IPS DF 6.9 (cell line): ENCODE data around the gene KCNH4.

Source experiments
- DNase-seq: peaks from one replicate; pipeline ENCODE4 v3.0.0-alpha.2; 2013; ENCODE audit warnings: low read depth, low spot score
- H3K27ac ChIP-seq: one replicate; pipeline ENCODE4 v1.5.1; 2013; ENCODE audit warnings: low read length, control low read depth
- H3K27me3 ChIP-seq: 2 replicates; pipeline ENCODE4 v1.6.1; 2013; ENCODE audit warnings: mild to moderate bottlenecking, low read length; ENCODE audit not compliant: control insufficient read depth, insufficient read depth
- H3K36me3 ChIP-seq: 2 replicates; pipeline ENCODE4 v1.6.1; 2013; ENCODE audit warnings: low read length; ENCODE audit not compliant: control insufficient read depth, insufficient read depth
- H3K4me1 ChIP-seq: 2 replicates; pipeline ENCODE4 v1.6.1; 2013; ENCODE audit warnings: low read length; ENCODE audit not compliant: control insufficient read depth, insufficient read depth
- H3K4me3 ChIP-seq: 2 replicates; pipeline ENCODE4 v1.5.1; 2013; ENCODE audit warnings: mild to moderate bottlenecking, low read length
- H3K9me3 ChIP-seq: 2 replicates; pipeline ENCODE4 v1.6.1; 2013; ENCODE audit warnings: low read length, inconsistent platforms; ENCODE audit not compliant: control insufficient read depth, insufficient read depth
- WGBS: extraction: QIAGEN DNeasy Blood & Tissue Kit; methylation state at CpG from one replicate; pipeline ENCODE4 v1.1.7; 2013; ENCODE audit warnings: mixed read lengths, missing lambda C conversion rate; ENCODE audit not compliant: insufficient read length, insufficient coverage; 5-methylcytosine and 5-hydroxymethylcytosine counted together

Gene KCNH4

DNA sequence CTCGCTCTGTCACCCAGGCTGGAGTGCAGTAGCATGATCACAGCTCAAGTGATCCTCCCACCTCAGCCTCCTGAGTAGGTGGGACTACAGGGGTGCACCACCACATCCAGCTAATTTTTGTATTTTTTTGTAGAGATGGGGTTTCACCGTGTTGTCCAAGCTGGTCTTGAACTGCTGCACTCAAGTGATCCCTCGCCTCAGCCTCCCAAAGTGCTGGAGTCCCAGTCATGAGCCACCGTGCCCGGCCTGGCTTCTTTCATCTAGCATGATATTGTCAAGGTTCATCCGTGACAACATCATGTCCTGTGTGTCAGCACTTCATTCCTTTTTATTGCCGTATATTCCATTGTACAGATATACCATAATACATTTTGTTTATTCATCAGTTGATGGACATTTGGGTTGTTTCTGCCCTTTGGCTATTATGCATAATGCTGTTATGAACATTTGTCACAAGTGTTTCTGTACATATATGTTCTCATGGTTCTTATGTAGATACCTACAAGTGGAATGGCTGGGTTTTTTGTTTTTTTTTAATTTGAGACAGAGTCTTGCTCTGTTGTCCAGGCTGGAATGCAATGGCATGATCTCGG lies 16.7 kb upstream of the KCNH4 start:
- H3K27me3 ChIP-seq, result no peaks in the 10 kb centered on the region
- H3K4me3 ChIP-seq, result no peak overlapping the region
- H3K27ac ChIP-seq, result no peak overlapping the region
- DNase-seq, result no peak
- H3K9me3 ChIP-seq, result no peaks in the 10 kb centered on the region
- no peaks in the 10 kb centered on the region for H3K36me3 ChIP-seq
- WGBS, result no CpG with 5 or more reads among the region's 8 CpGs
- H3K4me1 ChIP-seq, result peaks cover 1% of the 10 kb centered on the region; the same call in 1 of the 2 replicates

DNA sequence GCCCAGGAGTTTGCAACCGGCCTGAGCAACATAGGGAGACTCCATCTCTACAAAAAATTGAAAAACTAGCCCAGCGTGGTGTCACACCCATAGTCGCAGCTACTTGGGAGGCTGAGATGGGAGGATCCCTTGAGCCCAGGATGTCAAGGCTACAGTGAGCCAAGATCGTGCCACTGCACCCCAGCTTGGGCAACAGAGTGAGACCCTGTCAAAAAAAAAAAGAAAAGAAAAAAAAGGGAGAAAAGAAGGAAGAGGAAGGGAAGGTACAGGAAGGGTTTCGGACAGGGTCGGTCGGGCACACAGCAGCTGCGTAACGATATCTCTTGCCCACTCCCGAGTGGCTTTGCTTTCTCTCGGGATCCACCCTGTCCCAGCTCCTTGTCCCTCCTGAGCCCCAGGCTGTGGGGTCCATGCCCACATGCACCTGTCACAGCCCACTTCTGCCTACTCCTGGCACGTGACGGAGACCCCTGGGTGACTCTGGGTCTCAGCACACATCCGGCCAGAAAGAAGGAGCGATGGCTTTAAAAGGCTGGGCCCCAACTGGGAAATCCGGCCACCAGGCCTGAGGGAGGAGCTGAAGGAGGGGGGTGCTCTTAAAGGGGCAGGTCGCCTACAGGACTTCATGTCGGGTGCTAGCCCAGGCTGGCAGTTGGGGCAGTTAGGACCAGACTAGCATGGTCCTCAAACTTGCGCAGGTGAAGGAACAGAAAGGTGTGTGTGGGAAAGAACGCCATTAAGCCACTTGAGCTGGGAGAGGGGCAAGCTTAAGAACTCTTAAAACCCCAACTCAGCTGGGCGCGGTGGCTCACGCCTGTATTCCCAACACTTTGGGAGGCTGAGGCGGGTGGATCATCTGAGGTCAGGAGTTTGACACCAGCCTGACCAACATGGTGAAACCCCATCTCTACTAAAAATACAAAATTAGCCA lies 13.3 kb upstream of the KCNH4 start, which contains the start of gene GHDC:
GHDC (minus strand) TSS at position 526 of the 931 bp plus-strand sequence. CDS start 913 bp downstream, outside the sequence.
- Histone ChIP-seq H3K4me1 (peaks cover 1% of the 10 kb centered on the region; the same call in 1 of the 2 replicates), H3K4me3 (peak within 1 kb of the TSS; percentile 26; the same call in 1 of the 2 replicates), H3K36me3 (no peaks in the 10 kb centered on the region), H3K27me3 (no peaks in the 10 kb centered on the region), H3K9me3 (no peaks in the 10 kb centered on the region), H3K27ac (no peak within 1 kb of the TSS)
- DNase-seq, result no peak
- WGBS, result no CpG with 5 or more reads among the region's 24 CpGs

DNA sequence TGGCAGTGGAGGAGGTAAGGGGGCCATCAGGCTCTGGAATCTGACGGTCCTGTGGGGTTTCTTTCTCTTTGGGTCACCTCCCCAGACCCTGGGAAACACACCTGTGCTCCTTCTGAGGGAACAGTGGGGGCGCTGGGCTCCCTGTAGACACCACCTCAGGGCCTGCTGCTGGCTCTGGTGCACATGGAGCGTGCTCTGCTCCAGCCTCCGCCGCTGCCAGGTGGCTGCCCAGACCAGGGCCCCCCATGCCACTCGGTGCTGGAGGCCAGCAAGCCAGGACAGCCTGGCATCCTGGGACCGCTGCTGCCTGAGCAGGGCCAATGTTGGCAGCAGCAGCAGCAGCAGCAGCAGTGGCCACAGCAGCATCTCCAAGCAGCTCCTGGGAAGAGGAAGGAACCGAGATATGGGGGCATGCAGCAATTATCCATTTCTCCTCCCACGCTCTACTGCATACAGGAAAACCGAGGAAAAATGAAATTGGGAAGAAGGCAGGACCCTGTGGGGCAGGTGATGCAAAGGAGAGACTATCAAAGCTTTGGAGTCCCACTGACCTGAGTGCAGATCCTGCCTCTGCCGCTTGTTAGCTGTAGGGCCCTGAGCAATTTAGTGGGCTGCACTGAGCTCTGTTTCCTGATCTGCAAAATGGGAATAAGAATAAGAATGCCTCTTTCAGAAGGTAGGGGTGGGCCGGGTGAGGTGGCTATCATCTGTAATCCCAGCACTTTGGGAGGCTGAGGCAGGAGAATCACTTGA lies 12.4 kb upstream of the KCNH4 start:
- no peak overlapping the region for H3K27ac ChIP-seq
- H3K4me1 ChIP-seq, result peaks cover 1% of the 10 kb centered on the region; the same call in 1 of the 2 replicates
- H3K27me3 ChIP-seq, result no peaks in the 10 kb centered on the region
- no CpG with 5 or more reads among the region's 12 CpGs for WGBS
- H3K4me3 ChIP-seq, result no peak overlapping the region
- no peaks in the 10 kb centered on the region for H3K9me3 ChIP-seq
- H3K36me3 ChIP-seq, result no peaks in the 10 kb centered on the region
- no peak for DNase-seq

DNA sequence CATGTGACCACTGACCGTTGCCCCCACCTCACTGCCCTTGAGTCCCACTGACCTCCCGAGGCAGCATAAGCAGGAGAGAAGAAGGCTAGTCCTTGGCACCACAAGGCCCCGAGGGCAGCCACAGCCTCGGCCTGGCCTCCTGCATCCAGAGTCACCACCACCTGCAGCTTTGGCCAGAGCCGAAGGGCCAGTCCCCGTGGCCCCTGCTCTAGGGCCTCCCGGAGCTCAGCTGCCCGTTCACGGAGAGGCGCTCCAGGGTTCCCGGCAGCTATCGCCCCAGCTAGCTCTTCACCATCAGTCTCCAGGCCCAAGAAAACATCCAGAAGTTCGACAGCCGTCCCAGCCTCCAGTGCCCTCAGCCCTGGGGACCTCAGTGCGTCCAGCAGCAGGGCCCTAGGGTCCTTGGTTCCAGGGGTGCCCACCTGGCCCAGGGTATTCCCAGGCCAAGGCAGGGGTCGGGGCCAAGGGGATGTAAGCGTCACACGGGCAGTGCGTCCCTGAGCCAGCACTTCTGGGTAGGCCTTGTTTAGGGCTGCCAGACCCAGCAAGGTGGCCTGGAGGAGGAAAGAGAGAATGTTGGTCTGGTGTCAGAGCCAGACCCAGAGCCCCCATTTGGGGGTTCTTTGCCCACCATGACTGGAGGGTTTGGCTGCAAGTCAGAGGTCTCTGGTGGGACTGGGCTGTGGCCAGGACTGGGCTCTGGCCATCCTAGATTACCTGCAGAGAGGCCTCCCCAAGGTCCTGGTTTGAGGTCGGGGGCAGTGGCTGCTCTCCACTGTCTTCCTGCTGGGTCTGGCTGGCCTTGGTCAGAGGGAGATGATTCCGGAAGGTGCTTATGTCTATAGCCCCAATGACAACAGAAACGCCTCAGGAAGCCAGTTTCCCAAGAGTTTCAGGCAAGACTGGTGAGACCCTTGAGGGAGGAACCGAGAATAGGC lies 11.5 kb upstream of the KCNH4 start:
- WGBS, result no CpG with 5 or more reads among the region's 23 CpGs
- Histone ChIP-seq H3K9me3 (no peaks in the 10 kb centered on the region), H3K4me3 (no peak overlapping the region), H3K27me3 (no peaks in the 10 kb centered on the region), H3K4me1 (peaks cover 1% of the 10 kb centered on the region; the same call in 1 of the 2 replicates), H3K27ac (no peak overlapping the region), H3K36me3 (no peaks in the 10 kb centered on the region)
- no peak for DNase-seq

DNA sequence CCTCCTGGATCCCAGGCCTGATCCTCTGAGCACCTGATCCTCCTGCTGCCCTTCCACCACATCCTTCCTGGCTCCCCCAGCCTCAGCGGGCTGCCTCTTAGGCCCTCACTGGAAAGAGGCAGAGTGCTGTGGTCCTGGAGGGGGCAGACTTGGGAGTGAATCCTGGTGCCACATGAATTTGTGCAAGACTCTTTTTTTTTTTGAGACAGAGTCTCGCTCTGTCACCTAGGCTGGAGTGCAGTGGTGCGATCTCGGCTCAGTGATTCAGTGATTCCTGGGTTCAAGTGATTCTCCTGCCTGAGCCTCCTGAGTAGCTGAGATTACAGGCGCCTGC lies 10.3 kb upstream of the KCNH4 start:
- Histone ChIP-seq H3K4me3 (no peak overlapping the region), H3K9me3 (no peaks in the 10 kb centered on the region), H3K27me3 (no peaks in the 10 kb centered on the region), H3K36me3 (no peaks in the 10 kb centered on the region), H3K27ac (no peak overlapping the region), H3K4me1 (peaks cover 1% of the 10 kb centered on the region; the same call in 1 of the 2 replicates)
- no CpG with 5 or more reads among the region's 5 CpGs for WGBS
- no peak for DNase-seq

DNA sequence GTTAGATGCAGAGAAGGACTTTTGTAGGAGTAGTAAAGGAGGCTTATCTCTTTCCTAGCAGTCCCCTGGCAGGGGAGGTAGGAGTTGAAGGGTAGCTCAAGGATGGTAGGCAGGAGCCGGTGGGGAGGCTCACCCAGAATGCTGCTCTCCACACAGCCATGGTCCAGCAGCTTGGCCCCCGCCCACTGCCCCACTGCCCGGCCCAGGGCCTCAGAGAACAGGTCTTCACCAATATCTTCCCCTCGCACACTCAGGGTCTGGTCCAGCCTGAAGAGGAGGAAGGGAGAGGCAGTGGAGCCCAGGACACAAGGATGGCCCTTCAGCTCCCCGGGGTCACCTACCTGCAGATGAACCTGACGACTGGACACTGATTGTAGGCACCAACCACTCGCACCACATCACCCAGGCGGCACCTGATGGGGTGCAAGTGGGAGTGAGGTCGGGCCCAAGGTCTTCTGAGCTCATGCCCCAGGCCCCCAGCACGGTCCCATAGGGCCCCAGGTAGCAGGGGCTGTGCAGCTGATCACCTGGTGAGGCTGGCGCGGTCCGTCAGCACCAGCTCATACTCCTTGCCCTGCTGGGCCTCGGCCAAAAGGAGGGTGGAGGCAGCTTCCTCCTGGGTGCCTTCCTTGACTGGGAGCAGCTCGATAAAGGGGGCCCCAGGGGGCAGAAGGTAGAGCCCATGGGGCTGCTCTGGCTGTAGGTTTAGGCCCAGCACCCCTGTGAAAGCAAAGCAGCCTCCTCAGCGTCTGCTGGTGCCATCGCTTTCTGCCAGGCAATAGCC lies 9.7 kb upstream of the KCNH4 start:
- no CpG with 5 or more reads among the region's 17 CpGs for WGBS
- H3K4me3 ChIP-seq, result no peak overlapping the region
- no peaks in the 10 kb centered on the region for H3K27me3 ChIP-seq
- DNase-seq, result no peak
- H3K27ac ChIP-seq, result no peak overlapping the region
- peaks cover 1% of the 10 kb centered on the region; the same call in 1 of the 2 replicates for H3K4me1 ChIP-seq
- H3K36me3 ChIP-seq, result no peaks in the 10 kb centered on the region
- no peaks in the 10 kb centered on the region for H3K9me3 ChIP-seq

DNA sequence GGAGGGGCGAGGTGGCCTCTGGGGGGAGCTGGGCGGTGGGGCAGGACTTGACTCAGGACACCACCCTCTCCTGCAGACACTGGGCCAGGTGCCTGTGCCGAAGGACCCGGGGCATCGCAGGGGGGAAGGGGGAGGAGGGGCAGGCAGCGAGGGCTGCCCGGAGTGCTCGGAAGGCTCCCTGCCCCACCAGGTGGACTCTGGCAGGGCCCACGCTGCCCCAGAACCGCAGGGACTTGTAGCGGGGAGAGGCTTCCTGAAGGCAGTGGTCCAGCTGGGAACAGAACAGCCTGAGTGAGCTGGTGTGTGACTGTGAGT lies 8.7 kb upstream of the KCNH4 start:
- peaks cover 1% of the 10 kb centered on the region; the same call in 1 of the 2 replicates for H3K4me1 ChIP-seq
- H3K27ac ChIP-seq, result no peak overlapping the region
- H3K4me3 ChIP-seq, result no peak overlapping the region
- DNase-seq, result no peak
- H3K9me3 ChIP-seq, result no peaks in the 10 kb centered on the region
- no peaks in the 10 kb centered on the region; the same call in 1 of the 2 replicates for H3K27me3 ChIP-seq
- H3K36me3 ChIP-seq, result no peaks in the 10 kb centered on the region
- WGBS, result no CpG with 5 or more reads among the region's 11 CpGs

DNA sequence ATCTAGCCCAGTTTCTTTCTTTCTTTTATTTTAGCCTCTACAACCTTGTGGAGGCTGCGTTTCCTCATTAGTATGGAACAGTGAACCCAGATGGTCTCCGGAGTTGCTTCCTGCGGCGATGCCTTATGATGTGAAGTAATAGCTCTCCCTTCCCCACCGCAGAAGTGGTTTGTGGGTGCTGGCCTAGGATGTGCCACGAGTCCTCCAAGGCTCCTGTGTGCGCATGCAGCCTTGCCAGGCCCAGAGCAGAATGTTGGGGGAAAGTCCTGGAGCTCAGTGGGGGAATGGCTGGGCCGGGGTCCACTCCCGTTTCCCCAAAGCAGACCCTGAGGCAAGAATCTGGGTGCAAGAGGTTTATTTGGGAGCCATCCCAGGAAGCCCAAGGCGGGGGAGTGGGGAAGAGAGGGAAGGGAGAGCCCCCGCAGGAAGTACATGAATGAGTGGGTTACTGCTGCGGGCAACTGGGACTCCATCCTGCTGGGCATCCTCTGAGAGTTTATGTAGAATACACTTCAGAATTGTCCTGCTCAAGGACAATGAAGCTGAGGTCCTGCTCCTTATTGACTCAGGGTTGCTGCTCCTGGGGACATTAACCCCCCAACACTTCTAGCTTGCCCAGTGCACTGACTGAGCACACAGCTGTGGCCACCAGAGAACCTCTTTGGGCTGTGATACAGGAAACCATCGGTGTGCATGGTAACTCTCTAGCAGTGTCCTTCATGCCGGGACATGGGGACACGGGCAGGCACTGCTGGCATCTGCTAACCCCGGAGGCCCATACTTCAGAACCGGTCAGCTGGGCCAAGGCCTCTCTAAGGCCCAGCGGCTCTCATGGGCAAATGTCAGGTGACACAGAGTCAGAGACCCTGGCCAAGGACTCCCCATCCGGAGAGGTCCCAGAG lies 8.1 kb upstream of the KCNH4 start:
- Histone ChIP-seq H3K36me3 (no peaks in the 10 kb centered on the region), H3K27ac (no peak overlapping the region), H3K9me3 (no peaks in the 10 kb centered on the region), H3K4me3 (no peak overlapping the region), H3K27me3 (no peaks in the 10 kb centered on the region; the same call in 1 of the 2 replicates), H3K4me1 (no peaks in the 10 kb centered on the region)
- no CpG with 5 or more reads among the region's 19 CpGs for WGBS
- DNase-seq, result no peak
